Breast epithelium (tissue), 3 donors: ENCODE results near the gene SLC52A1.

Source experiments
- CTCF ChIP-seq, 3 donors: fragments of 450-650 bp; IDR thresholded peaks; one replicate each; pipeline ENCODE4 v1.5.1; 2016 to 2017; ENCODE audit warnings: antibody characterized with exemption in 3 of 3, mild to moderate bottlenecking in 3 of 3, moderate library complexity in 3 of 3
- POLR2A ChIP-seq: fragments of 450-650 bp; IDR thresholded peaks from one replicate; pipeline ENCODE4 v1.6.1; 2016; ENCODE audit warnings: antibody characterized with exemption, mild to moderate bottlenecking, moderate library complexity
- POLR2AphosphoS5 ChIP-seq, 3 donors: sonication (generic); formaldehyde crosslinking; IDR thresholded peaks; one replicate each; pipeline ENCODE4 v1.6.1; 2017; ENCODE audit warnings: antibody characterized with exemption in 3 of 3

GRCh38 chr17:5068236-5068635, 33.0 kb upstream of the SLC52A1 start:
- TF ChIP-seq CTCF (IDR thresholded peaks at IDR 0.05), result no peak
- no peak for TF ChIP-seq POLR2AphosphoS5 (IDR thresholded peaks at IDR 0.05)
- TF ChIP-seq POLR2A, result no peak
